ENCODE results near the gene WDR75. TPM values are rescaled to one million over a fixed set of nuclear protein-coding genes. Genes with fewer than 3 reads are reported as not detected.
"Not testable (repeated sequence)": the region's sequence is repeated elsewhere in the genome, so short reads cannot be mapped to it uniquely, and the experiment has no call there.

Gene WDR75
- total RNA-seq, 2 donors from 2014 or later, result 16.6 to 20.3 TPM

DNA sequence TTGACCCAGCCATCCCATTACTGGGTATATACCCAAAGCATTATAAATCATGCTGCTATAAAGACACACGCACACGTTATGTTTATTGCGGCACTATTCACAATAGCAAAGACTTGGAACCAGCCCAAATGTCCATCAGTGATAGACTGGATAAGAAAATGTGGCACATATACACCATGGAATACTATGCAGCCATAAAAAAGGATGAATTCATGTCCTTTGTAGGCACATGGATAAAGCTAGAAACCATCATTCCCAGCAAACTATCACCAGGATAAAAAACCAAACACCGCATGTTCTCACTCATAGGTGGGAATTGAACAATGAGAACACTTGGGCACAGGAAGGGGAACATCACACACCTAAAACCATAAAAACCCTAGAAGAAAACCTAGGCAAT, 5.5 kb upstream of the WDR75 start:
- DNase-seq; intact Hi-C loops (cut with DNase I); ATAC-seq: not testable (repeated sequence)

DNA sequence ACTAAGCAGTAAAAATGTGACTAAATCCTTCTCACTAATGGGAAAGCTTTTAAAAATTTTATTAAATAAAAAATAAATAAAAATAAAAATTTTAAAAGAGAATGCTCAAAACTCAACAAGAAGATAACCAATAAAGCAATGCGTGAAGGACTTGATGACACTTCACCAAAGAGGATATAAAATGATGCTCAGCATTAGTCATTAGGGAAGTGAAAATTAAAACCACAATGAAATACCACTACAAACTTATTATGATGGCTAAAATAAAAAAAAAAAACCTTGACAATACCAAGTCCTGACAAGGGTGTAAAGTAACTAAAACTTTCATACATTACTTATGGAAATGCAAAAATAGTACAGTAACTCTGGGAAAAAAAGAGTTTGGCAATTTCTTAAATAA, 3.3 kb upstream of the WDR75 start:
- ATAC-seq, result no peak
- intact Hi-C loops (cut with DNase I), result no loop called here
- no peak for DNase-seq

GRCh38 chr2:189439342-189439741, 1.9 kb upstream of the WDR75 start:
- DNase-seq (no peak), ATAC-seq (no peak)
- intact Hi-C loops (cut with DNase I), result no loop called here

DNA sequence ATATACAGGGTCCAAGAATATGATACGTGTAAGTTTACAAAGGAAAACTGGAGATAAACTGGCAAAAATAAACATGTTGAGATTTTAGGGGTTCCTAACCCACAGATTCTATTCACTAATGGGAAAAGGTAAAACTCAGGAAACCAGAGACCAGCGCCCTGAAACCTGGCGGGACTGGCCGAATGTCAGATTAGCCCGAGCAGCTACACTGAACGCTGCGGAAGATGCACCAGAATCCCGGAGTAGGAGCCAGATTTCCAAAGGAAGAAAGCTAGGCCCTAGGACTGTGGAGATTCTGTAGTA, 679 bp upstream of the WDR75 start:
- no peak for DNase-seq
- intact Hi-C loops (cut with DNase I), result no loop called here
- peak; percentile 45 to 67 for ATAC-seq

- ATAC-seq (peak in 1 of 2 donors; percentile 2), DNase-seq (no peak)
- intact Hi-C loops (cut with DNase I), result no loop called here
These were observed 418 bp downstream of the WDR75 start for GRCh38 chr2:189441709-189442074.

GRCh38 chr2:189442468-189442867, 1.2 kb downstream of the WDR75 start:
- ATAC-seq, result no peak
- no peak for DNase-seq
- intact Hi-C loops (cut with DNase I), result no loop called here

GRCh38 chr2:189444322-189444721, 3.0 kb downstream of the WDR75 start:
- intact Hi-C loops (cut with DNase I), result no loop called here
- DNase-seq (no peak), ATAC-seq (no peak)

- no peak for ATAC-seq
- intact Hi-C loops (cut with DNase I), result no loop called here
These were observed 5.5 kb downstream of the WDR75 start for GRCh38 chr2:189446780-189447179.

GRCh38 chr2:189454009-189454408, 12.7 kb downstream of the WDR75 start:
- DNase-seq (no peak), ATAC-seq (no peak)

More at GRCh38 chr2:189446780-189447179, 5.5 kb downstream of the WDR75 start:
- no peak for DNase-seq

GRCh38 chr2:189465076-189465475, 23.8 kb downstream of the WDR75 start:
- ATAC-seq (no peak), DNase-seq (no peak)
- intact Hi-C loops (cut with DNase I), result loop anchor here in 1 of 2 donors (5.0 kb wide), 1 partner anchor 167 kb away; no protein-coding TSS in a partner anchor

More at GRCh38 chr2:189454009-189454408, 12.7 kb downstream of the WDR75 start:
- intact Hi-C loops (cut with DNase I), result no loop called here

DNA sequence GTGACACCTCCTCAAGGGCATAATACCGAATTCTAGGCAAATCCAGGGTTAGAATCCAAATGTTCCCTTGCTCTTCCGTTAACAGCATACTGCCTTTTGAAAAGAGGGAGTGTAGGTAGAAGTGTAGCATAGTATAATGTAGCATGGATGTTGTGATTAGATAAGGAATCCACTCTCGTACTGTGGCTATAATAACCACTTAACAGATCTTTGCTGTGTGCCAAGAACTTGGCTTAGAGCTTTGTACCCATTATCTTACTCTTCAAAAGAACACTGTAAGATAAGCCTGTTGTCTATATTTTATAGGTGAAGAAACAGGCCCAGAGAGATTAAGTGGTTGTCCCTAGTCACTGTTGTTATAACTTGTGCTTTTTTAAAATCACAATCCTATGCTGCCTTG, 24.2 kb downstream of the WDR75 start:
- intact Hi-C loops (cut with DNase I), result loop anchor here in 1 of 2 donors (5.0 kb wide), 1 partner anchor 167 kb away; no protein-coding TSS in a partner anchor
- DNase-seq, result no peak
- no peak for ATAC-seq

DNA sequence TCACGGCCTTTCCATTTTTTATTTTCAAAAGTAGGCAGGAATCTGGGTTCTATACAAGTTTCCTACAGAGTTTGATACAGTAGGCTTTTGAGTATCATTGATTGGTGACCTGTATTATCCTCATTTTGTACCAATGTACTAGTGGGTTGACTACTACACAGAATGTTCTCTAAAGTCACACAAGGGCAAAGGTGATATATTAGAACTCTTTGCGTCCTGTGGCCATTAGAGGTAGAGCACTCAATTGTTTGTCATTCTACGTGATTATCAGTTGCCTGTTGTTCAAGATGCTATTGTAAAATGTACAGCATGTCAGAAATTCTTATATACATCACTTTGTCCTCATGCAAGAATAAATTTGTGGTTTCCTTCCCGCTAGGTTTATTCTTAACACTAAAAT, 24.8 kb downstream of the WDR75 start:
- intact Hi-C loops (cut with DNase I), result loop anchor here in 1 of 2 donors (5.0 kb wide), 1 partner anchor 166 kb away; no protein-coding TSS in a partner anchor
- DNase-seq (no peak), ATAC-seq (no peak)

DNA sequence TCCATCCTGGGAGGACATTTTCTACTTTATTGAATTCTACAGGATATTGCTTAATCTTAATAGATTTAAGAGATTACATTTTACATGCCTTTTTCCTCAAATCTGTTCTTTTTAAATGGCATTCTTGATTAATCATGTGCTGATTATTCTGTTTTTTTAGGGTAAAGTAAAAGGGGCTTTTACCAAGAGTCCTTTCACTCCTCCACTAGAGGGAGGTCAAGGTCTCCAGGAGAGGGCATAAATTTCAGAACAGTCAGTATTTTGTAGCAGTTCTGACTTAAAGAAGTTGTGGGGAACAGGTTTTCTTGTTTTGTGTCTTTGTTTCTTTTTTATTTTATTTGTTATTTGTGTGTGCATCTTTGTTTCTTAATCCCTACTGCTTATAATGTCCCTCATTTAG, 25.4 kb downstream of the WDR75 start:
- DNase-seq, result no peak
- ATAC-seq, result peak; percentile 57 to 61
- intact Hi-C loops (cut with DNase I), result loop anchor here in 1 of 2 donors (5.0 kb wide), 1 partner anchor 166 kb away; no protein-coding TSS in a partner anchor

DNA sequence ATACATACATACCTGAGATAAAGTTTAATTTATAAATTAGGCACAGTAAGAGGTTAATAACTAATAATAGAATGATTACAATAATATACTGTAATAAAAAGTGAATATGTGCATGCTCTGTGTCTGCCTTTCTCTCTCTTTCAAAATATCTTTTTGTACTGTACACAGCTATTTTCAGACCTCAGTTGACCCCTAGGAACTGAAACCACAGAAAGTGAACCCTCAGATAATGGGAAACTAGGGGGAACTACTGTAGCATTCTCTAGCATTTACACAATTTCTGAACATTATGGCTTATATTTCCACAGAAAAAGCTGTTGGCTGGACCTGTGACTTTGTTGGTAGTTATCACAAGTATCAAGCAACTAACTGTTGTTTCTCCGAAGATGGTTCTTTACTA, 25.9 kb downstream of the WDR75 start:
- ATAC-seq (no peak), DNase-seq (no peak)
- intact Hi-C loops (cut with DNase I), result loop anchor here in 1 of 2 donors (5.0 kb wide), 1 partner anchor 165 kb away; no protein-coding TSS in a partner anchor

- DNase-seq (no peak), ATAC-seq (no peak)
- intact Hi-C loops (cut with DNase I), result loop anchor here in 1 of 2 donors (5.0 kb wide), 1 partner anchor 165 kb away; no protein-coding TSS in a partner anchor
These were observed 26.3 kb downstream of the WDR75 start for GRCh38 chr2:189467593-189467992.

DNA sequence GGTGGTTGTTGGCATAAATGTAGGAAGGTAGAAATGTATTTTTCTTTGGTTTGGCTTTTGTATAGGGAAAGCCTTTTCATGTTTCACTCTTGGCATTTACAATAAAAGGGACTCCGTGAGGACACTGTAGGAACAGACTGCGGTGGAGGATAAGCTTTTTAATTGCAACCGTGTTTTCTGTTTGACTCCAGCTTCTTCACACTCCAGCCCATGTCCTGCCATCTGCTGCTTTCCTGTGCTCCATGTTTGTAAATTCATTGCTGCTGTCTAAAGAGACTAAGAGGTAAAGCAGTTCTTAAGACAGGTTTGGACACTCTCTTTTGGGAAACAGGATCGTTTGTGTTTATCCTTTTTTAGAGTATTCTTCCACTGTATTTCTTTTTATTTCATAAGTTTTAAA, 33.3 kb downstream of the WDR75 start:
- no peak for DNase-seq
- intact Hi-C loops (cut with DNase I), result loop anchor here in 1 of 2 donors (10.0 kb wide), 1 partner anchor 100 kb away; no protein-coding TSS in a partner anchor
- ATAC-seq, result no peak

- DNase-seq, result no peak
- no peak for ATAC-seq
- intact Hi-C loops (cut with DNase I), result loop anchor here in 1 of 2 donors (10.0 kb wide), 1 partner anchor 97 kb away; no protein-coding TSS in a partner anchor
These were observed 36.5 kb downstream of the WDR75 start for GRCh38 chr2:189477756-189478155.

- intact Hi-C loops (cut with DNase I), result loop anchor here in 1 of 2 donors (10.0 kb wide), 1 partner anchor 97 kb away; no protein-coding TSS in a partner anchor
- DNase-seq, result not testable (repeated sequence)
These were observed 37.0 kb downstream of the WDR75 start for GRCh38 chr2:189478289-189478688.

GRCh38 chr2:189481071-189481470, 39.8 kb downstream of the WDR75 start:
- DNase-seq (no peak), ATAC-seq (no peak)
- intact Hi-C loops (cut with DNase I), result no loop called here

More at GRCh38 chr2:189478289-189478688, 37.0 kb downstream of the WDR75 start:
- not testable (repeated sequence) for ATAC-seq

DNA sequence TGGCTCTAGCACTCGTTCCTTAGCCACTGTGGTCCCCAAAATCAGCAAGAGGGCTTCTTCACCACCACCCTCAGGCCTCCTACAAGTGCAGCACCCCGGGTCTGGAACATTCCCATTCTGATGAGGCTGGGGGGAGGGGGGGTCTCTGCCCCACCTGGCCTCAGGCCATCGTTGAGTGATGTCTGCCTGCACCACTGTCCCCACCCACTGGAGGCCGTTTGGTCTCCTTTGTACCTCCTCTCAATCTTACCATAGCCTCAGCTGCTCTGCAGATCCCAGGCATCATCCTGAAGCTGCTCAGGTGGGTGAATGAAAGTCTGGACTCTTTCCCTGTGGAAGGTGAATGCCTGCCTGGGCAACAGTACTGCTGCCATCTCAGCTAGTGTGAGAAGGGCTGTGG, 42.3 kb downstream of the WDR75 start:
- intact Hi-C loops (cut with DNase I), result no loop called here
- no peak for ATAC-seq
- no peak for DNase-seq

DNA sequence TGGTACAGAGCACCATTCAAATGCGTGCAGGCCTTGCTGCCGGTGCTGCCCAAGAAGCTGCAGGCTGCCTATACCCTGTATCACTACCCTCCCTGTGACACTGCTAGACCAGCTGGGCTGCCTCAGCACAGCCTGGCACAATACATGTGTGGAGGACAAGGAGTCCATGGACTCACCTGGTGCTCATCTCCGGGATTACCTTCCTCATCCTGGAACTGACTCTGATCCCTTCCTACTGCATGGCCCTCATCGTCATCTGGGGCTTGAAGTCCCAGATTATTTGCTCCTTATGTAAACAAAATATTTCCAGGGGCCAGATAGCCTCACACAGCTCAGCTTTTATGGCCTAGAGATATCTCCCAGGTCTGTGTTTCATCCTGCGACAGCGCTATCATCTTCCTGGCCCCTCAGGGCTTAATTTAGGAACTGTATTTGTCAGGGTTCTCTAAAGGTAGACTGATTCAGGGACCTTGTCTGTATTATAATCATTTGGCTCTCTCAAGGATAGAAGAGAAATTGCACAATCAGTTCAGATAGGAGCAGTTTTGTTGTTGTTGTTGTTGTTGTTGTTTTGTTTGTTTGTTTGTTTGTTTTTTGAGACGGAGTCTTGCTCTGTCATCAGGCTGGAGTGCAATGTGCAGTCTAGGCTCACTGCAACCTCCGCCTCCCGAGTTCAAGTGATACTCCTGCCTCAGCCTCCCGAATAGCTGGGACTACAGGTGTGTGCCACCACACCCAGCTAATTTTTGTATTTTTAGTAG, 42.9 kb downstream of the WDR75 start:
- intact Hi-C loops (cut with DNase I), result no loop called here
- DNase-seq, result no peak
- no peak for ATAC-seq

Measured in left cardiac atrium (tissue), 4 donors.